HG03469 (cell line): Measurements from ENCODE around the gene SARS2.
"Not testable (repeated sequence)": the region's sequence is repeated elsewhere in the genome, so short reads cannot be mapped to it uniquely, and the experiment has no call there.

Source experiments
- ATAC-seq: cut with Tn5 transposase; IDR thresholded peaks from one replicate; pipeline ENCODE4 v1.9.1; 2021; ENCODE audit warnings: mild to moderate bottlenecking, moderate library complexity, moderate number of reproducible peaks; ENCODE audit not compliant: unreplicated experiment

SARS2 gene

GRCh38 chr19:38898788-38899446 lies 31.6 kb downstream of the SARS2 start:
- no peak for ATAC-seq

GRCh38 chr19:38894968-38895367 lies 35.6 kb downstream of the SARS2 start:
- ATAC-seq = no peak

- ATAC-seq = no peak
These were observed 37.2 kb downstream of the SARS2 start for GRCh38 chr19:38893341-38893771.

- ATAC-seq = no peak
These were observed 37.7 kb downstream of the SARS2 start for GRCh38 chr19:38892841-38893240.

GRCh38 chr19:38891771-38892170 lies 38.8 kb downstream of the SARS2 start:
- no peak for ATAC-seq

- no peak for ATAC-seq
These were observed 39.9 kb downstream of the SARS2 start for GRCh38 chr19:38890686-38891085.

- no peak for ATAC-seq
These were observed 40.8 kb downstream of the SARS2 start for GRCh38 chr19:38889803-38890202.

- ATAC-seq = no peak
These were observed 41.7 kb downstream of the SARS2 start for GRCh38 chr19:38888876-38889275.

- not testable (repeated sequence) for ATAC-seq
These were observed 45.9 kb downstream of the SARS2 start for GRCh38 chr19:38884691-38885090.

- ATAC-seq = no peak
These were observed 47.3 kb downstream of the SARS2 start for GRCh38 chr19:38883286-38883685.

- no peak for ATAC-seq
These were observed 49.5 kb downstream of the SARS2 start for GRCh38 chr19:38880882-38881609.

- ATAC-seq = no peak
These were observed 50.3 kb downstream of the SARS2 start for GRCh38 chr19:38880076-38880881.

- no peak for ATAC-seq
These were observed 51.2 kb downstream of the SARS2 start for GRCh38 chr19:38879400-38879751.

- ATAC-seq = no peak
These were observed 51.8 kb downstream of the SARS2 start for GRCh38 chr19:38878575-38879399.

GRCh38 chr19:38877781-38878574 lies 52.6 kb downstream of the SARS2 start, which contains the start of gene RINL:
Gene RINL (minus strand): TSS chr19:38878275. CDS start chr19:38876742, 1,533 bp downstream.
- ATAC-seq = no peak

- ATAC-seq = no peak
These were observed 54.7 kb downstream of the SARS2 start for GRCh38 chr19:38875656-38876395.

GRCh38 chr19:38873400-38873799 lies 57.2 kb downstream of the SARS2 start:
- ATAC-seq = not testable (repeated sequence)

GRCh38 chr19:38870612-38871011 lies 60.0 kb downstream of the SARS2 start:
- no peak for ATAC-seq
